ENCODE measurements around the gene PDE4C. TPM values are rescaled to one million over a fixed set of nuclear protein-coding genes. Genes with fewer than 3 reads are reported as not detected.

PDE4C gene
- total and polyA plus RNA-seq, 9 of the 15 experiments (the other 6 are each of a cell fraction or from before 2014, with no cell fraction given) = 0.04 to 0.91 (median 0.20) TPM; not detected in 1

DNA sequence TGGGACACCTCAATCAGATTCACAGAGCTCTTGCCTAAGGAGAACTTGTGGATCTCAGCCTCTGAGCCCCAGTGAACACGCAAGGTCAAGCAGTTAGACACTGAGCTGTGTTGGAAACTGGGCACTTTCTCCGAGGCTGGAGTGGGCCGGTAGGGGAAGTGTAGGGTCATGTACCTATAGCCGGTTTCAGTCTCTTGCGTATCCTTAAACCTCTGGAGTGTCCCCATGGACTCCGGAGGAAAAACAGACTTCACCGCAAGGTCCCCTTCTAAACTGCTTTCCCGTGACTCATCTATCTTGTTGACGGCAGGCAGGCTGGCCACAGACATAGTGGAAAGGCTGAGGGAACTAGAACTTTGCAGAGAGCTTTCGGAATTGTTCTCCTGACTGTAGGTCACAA is 36.7 kb upstream of the PDE4C start (continued):
- TF ChIP-seq, protein P1, sequence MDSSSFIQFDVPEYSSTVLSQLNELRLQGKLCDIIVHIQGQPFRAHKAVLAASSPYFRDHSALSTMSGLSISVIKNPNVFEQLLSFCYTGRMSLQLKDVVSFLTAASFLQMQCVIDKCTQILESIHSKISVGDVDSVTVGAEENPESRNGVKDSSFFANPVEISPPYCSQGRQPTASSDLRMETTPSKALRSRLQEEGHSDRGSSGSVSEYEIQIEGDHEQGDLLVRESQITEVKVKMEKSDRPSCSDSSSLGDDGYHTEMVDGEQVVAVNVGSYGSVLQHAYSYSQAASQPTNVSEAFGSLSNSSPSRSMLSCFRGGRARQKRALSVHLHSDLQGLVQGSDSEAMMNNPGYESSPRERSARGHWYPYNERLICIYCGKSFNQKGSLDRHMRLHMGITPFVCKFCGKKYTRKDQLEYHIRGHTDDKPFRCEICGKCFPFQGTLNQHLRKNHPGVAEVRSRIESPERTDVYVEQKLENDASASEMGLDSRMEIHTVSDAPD (CRISPR knock-in tag; IDR thresholded peaks at IDR 0.05) = no peak
- no peak for TF ChIP-seq SNRNP70 (optimal IDR thresholded peaks at IDR 0.05; ENCODE audit: low read depth, low read length)
- no peak for TF ChIP-seq XRCC3 (IDR thresholded peaks at IDR 0.05)
- TF ChIP-seq TRIM24 (IDR thresholded peaks at IDR 0.05) = no peak
- TF ChIP-seq, protein P2, sequence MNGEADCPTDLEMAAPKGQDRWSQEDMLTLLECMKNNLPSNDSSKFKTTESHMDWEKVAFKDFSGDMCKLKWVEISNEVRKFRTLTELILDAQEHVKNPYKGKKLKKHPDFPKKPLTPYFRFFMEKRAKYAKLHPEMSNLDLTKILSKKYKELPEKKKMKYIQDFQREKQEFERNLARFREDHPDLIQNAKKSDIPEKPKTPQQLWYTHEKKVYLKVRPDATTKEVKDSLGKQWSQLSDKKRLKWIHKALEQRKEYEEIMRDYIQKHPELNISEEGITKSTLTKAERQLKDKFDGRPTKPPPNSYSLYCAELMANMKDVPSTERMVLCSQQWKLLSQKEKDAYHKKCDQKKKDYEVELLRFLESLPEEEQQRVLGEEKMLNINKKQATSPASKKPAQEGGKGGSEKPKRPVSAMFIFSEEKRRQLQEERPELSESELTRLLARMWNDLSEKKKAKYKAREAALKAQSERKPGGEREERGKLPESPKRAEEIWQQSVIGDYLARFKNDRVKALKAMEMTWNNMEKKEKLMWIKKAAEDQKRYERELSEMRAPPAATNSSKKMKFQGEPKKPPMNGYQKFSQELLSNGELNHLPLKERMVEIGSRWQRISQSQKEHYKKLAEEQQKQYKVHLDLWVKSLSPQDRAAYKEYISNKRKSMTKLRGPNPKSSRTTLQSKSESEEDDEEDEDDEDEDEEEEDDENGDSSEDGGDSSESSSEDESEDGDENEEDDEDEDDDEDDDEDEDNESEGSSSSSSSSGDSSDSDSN (IDR thresholded peaks at IDR 0.05; ENCODE audit: borderline replicate concordance in 1 of 2, low read depth in 2 of 2, low read length in 2 of 2) = 0 out of 4 replicates have a peak, but pooled peaks of 1 of the 2 experiments have one; percentile 30
- TF ChIP-seq SRSF7 (optimal IDR thresholded peaks at IDR 0.05; ENCODE audit: low read depth, low read length) = no peak
- TF ChIP-seq, protein P3, sequence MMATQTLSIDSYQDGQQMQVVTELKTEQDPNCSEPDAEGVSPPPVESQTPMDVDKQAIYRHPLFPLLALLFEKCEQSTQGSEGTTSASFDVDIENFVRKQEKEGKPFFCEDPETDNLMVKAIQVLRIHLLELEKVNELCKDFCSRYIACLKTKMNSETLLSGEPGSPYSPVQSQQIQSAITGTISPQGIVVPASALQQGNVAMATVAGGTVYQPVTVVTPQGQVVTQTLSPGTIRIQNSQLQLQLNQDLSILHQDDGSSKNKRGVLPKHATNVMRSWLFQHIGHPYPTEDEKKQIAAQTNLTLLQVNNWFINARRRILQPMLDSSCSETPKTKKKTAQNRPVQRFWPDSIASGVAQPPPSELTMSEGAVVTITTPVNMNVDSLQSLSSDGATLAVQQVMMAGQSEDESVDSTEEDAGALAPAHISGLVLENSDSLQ (IDR thresholded peaks at IDR 0.05) = peak; percentile 45
- no peak for TF ChIP-seq LCOR (CRISPR knock-in tag; IDR thresholded peaks at IDR 0.05)
- no peak for TF ChIP-seq MTA1 (IDR thresholded peaks at IDR 0.05; ENCODE audit: borderline replicate concordance)
- no peak for TF ChIP-seq NR2C1 (IDR thresholded peaks at IDR 0.05)
- TF ChIP-seq NR2C1 (tag; IDR thresholded peaks at IDR 0.05) = 0 out of 2 replicates have a peak, but pooled peaks have one; percentile 17
- peak; percentile 57; the same call in 1 of the 2 replicates for TF ChIP-seq ATF7 (IDR thresholded peaks at IDR 0.05)
- TF ChIP-seq, protein P4, sequence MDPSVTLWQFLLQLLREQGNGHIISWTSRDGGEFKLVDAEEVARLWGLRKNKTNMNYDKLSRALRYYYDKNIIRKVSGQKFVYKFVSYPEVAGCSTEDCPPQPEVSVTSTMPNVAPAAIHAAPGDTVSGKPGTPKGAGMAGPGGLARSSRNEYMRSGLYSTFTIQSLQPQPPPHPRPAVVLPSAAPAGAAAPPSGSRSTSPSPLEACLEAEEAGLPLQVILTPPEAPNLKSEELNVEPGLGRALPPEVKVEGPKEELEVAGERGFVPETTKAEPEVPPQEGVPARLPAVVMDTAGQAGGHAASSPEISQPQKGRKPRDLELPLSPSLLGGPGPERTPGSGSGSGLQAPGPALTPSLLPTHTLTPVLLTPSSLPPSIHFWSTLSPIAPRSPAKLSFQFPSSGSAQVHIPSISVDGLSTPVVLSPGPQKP (CRISPR knock-in tag; IDR thresholded peaks at IDR 0.05) = no peak
- TF ChIP-seq NFE2L1 (tag; IDR thresholded peaks at IDR 0.05; ENCODE audit: borderline replicate concordance, low read depth) = no peak
- TF ChIP-seq, protein P5, sequence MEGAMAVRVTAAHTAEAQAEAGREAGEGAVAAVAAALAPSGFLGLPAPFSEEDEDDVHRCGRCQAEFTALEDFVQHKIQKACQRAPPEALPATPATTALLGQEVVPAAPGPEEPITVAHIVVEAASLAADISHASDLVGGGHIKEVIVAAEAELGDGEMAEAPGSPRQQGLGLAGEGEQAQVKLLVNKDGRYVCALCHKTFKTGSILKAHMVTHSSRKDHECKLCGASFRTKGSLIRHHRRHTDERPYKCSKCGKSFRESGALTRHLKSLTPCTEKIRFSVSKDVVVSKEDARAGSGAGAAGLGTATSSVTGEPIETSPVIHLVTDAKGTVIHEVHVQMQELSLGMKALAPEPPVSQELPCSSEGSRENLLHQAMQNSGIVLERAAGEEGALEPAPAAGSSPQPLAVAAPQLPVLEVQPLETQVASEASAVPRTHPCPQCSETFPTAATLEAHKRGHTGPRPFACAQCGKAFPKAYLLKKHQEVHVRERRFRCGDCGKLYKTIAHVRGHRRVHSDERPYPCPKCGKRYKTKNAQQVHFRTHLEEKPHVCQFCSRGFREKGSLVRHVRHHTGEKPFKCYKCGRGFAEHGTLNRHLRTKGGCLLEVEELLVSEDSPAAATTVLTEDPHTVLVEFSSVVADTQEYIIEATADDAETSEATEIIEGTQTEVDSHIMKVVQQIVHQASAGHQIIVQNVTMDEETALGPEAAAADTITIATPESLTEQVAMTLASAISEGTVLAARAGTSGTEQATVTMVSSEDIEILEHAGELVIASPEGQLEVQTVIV (CRISPR knock-in tag; IDR thresholded peaks at IDR 0.05; ENCODE audit: borderline replicate concordance) = no peak
- no peak for TF ChIP-seq TARDBP (IDR thresholded peaks at IDR 0.05)
- TF ChIP-seq BHLHE40 (IDR thresholded peaks at IDR 0.05; ENCODE audit: low read length) = peak; percentile 52; the same call in 1 of the 2 replicates
- no peak for TF ChIP-seq ZC3H8 (IDR thresholded peaks at IDR 0.05)
